Measurements from ENCODE around the gene PIWIL4.
"Not testable (repeated sequence)": the region's sequence is repeated elsewhere in the genome, so short reads cannot be mapped to it uniquely, and the experiment has no call there.

Gene PIWIL4

DNA sequence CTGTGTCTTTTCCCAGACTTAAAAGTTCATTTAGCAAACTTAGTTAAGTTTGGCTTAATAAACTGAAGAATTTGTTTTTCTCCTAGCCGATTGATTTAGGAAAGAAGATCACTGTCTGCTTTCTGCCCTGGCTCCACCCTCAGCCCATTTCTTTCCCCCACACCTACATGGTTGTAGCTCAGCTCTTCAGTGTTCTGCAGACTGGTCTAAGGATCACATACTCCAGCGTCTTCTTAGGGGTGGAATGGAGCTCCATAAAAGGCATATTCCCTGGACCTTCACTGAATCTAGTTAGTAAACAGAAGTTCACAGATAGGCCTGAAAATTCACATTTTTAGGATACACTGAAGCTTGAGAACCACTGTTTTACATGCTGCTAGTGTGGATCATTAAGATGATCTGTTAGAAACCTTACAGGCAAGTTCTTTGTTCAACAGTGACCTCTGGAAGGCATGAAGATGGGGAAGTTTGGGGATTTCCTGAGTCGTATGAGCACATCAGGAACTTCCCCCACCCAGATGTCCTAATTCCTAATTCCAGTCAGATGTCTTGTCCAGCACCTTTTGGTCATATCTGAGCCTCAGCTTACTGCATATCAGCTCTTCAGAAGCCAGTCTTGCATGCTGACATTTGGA is 16.8 kb downstream of the PIWIL4 start:
- no peak for DNase-seq (ENCODE audit: low read depth, low spot score)

- no peak for DNase-seq (ENCODE audit: low read depth, low spot score)
Measured at GRCh38 chr11:94584978-94585377, 17.8 kb downstream of the PIWIL4 start.

- no peak for DNase-seq (ENCODE audit: low read depth, low spot score)
Measured at GRCh38 chr11:94585399-94585798, 18.2 kb downstream of the PIWIL4 start.

- DNase-seq (ENCODE audit: low read depth, low spot score) = no peak
Measured at GRCh38 chr11:94586546-94586945, 19.4 kb downstream of the PIWIL4 start.

GRCh38 chr11:94586978-94587377 is 19.8 kb downstream of the PIWIL4 start:
- no peak for DNase-seq (ENCODE audit: low read depth, low spot score)

DNA sequence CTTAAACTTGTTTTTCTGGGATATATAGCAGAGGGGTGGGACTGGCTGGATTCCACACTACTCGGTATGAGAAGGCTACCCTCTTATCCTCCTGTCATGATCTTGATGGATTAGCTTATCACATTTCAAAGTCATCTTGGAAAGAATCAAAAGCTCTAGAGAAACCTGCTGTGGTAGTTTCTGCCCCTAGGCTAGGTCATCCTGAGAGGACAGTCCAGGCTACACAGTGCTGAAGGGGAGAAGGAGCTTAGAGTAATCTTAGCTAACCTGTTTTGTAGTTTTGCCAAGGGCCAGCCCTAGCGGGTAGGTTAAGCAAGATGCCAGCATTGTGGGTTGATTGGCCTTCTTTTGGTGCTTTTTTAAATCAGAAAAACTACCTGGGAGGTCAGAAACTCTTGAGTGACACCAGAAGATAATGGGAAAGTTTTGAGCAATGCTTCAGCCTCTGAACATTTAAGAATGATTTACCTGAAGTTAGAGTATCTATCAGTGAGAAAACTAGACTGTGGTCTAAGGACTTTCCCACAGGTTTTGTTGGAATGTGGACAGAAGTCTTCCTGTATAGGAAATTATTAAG is 21.3 kb downstream of the PIWIL4 start:
- DNase-seq (ENCODE audit: low read depth, low spot score) = no peak

DNA sequence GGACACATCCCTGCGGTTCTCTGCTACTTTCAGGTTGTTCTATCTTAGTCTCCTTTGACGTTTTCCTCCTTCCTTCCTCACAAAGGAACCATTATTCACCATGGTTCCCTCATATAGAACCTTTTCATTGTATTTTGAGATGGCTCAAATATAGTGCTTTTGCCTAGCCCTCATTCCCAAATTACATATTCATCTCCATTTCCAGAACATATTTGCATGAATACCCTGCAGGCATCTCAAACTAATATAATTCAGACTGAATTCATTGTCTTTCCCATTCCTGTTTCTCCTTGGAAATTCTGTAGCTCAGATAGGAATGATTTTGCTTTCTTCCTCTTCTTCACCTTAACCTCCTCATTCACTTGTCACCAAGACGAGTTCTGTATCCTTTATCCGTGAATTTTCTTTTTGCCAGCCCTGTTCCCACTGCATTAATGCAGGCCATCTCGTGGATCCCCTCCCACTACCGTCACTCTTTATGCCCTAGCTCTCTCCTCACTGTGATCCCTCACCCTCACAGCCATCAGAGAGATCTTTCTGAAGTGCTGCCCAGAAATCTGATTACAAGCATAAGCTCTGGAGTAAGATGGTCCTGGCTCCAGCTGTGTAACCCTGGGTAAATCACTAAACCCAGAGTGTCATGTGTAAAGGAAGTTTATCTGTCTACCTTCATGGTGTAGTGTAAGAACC is 23.3 kb downstream of the PIWIL4 start:
- no peak for DNase-seq (ENCODE audit: low read depth, low spot score)

GRCh38 chr11:94593030-94593429 is 25.9 kb downstream of the PIWIL4 start:
- no peak for DNase-seq (ENCODE audit: low read depth, low spot score)

- DNase-seq (ENCODE audit: low read depth, low spot score) = no peak
Measured at GRCh38 chr11:94595076-94595475, 27.9 kb downstream of the PIWIL4 start.

DNA sequence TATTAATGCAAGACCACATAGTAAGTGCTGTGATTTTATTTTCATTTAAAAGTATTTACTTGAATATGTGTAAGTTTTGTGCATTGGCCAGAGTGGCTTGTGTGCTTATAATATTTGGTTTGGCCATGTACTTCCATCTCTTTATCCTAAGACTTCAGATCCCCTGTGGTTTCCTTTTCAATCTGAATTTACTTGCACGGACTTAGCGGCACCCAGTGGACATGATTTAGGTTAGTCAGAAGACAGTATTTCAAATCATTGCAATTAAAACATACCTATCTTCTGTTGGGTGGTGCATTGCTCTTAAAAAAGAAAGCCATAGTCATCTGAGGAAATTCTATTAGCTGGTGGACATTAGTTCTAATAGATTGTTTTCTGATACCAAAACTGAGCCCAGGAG is 30.7 kb downstream of the PIWIL4 start:
- DNase-seq (ENCODE audit: low read depth, low spot score) = no peak

DNA sequence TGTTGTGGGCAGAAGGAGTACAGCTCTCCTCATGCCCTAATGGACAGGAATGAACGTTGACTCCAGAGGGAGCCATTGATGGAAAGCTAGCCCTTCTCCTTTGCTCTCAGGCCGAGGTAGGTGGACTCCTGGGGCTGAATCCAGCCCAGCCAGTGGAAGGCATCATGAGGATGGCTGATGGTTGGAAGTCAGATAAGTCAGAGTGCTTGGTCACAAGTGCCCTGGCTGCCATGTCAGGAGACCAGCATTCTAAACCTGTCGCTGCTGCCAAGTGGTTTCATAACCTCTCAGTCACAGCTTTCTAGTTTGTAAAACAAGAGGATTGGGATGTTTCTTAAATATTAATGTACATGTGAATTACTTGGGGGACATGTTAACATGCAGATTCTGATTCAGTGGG is 32.3 kb downstream of the PIWIL4 start:
- no peak for DNase-seq (ENCODE audit: low read depth, low spot score)

DNA sequence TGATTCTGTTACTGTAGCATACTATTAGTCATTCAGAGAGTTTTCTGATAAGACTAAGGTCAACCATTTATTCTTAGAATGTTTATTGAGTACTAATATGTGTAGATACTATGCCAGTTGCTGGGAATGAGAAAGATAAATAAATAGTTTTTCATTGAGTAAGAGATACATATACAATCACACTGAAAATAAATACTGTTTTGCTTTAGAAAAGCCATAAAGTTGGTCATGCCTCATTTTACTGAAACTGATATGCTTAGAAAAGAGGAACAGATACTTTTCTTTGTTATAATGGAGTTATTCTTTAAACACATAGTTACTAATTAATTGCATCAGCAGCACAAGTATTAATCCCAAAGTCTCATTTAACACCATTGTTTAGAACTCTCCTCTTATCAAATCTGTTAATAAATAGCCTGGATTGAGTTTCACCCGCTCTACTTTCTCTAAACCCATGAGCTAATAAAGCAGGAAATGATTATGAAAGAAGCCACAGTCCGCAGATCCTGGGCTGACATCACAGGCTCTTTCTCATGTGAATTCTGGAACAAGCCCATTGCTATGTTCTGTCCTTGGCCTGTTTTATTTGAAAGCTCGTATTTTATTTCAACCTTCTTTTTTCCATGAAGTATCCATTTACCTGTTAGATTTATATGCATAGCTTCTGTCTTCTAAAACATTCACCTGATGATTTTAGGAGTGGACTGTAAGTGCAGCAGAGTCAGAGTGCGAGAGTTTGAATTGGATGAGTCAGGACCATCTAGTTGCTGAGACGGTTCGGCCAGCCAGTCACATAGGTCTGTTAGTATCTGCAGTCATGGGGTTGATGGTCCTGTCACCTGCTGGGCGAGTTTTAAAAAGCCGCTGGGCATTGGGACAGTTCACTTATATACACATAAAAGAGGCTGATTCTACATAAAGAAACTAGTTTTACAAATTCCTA is 35.5 kb downstream of the PIWIL4 start:
- DNase-seq (ENCODE audit: low read depth, low spot score) = no peak

DNA sequence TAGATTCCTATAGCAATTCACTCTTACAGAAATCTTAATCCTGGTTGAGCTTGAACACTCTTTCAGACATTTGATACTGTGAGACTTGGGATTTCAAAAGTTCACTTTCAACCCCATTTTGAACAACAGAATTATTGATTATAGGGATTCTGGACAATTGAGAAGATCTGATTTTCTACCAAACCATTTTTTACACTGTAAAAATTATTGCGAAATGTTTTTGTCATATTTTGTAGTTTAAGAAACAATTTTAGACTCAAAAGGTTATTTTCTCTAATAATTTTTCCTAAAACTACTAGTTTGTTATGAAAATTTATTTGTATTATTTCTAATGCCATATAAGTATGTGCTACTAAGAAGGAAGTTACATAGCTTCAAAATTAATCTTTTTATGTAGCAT is 36.4 kb downstream of the PIWIL4 start:
- no peak for DNase-seq (ENCODE audit: low read depth, low spot score)

DNA sequence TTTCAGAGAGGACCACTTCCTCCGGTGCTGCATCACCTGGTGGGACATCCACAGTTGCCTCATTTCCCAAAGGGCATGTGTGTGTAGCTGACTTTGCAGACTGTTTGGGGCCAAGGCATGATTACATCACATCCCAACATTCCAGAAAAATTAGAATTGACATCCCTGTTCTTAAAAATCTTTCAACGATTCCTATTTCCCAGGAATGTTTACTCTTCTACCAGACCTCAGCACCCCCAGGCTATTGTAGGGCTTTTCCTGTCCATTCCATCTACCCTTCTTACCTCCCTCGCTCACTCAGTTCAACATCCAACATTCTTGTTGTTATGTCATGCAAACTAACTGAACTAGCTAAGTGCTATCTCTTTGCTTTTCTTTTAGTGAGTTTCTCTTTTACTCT is 37.3 kb downstream of the PIWIL4 start:
- DNase-seq (ENCODE audit: low read depth, low spot score) = peak; percentile 9

DNA sequence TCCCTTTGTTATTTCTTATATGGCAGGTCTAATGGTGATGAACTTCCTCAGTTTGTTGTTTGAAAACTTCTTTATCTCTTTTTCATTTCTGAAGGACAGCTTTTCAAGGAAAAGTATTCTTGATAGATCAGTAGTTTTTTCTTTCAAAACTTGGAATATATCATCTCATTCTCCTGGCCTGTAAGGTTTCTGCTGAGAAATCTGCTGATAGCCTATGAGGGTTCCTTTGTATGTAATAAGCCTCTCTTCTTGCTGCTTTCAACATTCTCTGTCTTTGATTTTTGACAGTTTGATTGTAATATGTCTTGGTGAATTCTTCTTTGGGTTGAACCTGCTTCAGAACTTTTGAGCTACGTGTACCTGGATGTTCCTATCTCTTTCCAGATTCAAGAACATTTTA is 46.0 kb downstream of the PIWIL4 start:
- no peak for DNase-seq (ENCODE audit: low read depth, low spot score)

DNA sequence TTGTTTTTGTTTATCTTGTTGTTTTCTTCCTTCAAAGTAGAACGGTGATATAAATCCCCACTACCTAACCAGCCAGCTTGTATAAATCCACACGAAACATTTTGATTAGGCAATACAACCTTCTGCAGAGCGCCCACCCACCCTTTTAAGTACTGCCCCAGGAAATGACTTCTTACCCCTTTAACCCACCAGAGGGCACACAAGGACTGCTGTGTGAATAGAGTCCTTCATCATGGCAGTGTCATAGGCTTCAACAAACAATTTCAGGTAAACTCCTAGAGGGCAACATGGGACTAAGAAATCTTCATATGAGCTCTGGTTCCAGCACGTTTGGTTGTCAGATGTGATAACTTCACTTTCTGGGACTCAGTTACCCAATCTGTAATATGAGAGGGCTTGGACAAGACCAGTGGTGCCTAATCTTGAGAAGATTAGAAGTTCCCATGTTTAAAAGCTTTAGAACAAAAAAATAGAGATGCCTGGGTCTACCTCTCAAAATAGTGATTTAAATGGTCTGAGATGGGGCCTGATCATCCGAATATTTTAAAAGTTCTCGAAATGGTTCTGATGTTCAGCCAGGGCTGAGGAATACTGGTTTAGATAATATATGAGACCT is 56.1 kb downstream of the PIWIL4 start:
- DNase-seq (ENCODE audit: low read depth, low spot score) = peak; percentile 82

DNA sequence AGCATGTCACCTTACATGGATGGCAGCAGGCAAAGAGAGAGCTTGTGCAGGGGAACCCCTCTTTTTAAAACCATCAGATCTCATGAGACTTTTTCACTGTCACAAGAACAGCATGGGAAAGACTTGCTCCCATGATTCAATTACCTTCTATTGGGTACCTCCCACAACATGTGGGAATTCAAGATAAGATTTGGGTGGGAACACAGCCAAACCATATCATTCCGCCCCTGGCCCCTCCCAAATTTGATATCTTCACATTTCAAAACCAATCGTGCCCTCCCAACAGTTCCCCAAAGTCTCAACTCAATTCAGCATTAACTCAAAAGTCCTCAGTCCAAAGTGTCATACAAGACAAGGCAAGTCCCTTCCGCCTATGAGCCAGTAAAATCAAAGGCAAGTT is 58.3 kb downstream of the PIWIL4 start:
- not testable (repeated sequence) for DNase-seq (ENCODE audit: low read depth, low spot score)

GRCh38 chr11:94627003-94627560 is 59.9 kb downstream of the PIWIL4 start:
- not testable (repeated sequence) for DNase-seq (ENCODE audit: low read depth, low spot score)

DNA sequence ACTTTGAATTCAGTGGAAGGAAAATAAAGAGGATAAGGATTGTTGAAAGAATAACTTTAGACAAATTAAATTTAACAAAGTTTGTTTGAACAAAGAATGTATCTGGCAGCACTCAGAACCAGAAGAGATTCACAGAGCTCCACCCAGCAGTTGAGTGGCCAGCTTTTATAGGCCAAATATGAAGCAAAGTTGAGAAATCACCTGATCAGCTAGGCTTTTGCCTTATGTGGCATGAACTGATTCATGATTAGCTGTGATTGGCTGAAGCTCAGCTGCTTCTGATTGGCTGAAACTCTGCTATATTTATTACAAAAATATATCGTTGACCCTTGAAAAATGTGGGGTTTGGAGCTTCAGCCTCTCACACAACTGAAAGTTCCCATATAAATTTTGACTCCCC is 62.6 kb downstream of the PIWIL4 start:
- no peak for DNase-seq (ENCODE audit: low read depth, low spot score)

DNA sequence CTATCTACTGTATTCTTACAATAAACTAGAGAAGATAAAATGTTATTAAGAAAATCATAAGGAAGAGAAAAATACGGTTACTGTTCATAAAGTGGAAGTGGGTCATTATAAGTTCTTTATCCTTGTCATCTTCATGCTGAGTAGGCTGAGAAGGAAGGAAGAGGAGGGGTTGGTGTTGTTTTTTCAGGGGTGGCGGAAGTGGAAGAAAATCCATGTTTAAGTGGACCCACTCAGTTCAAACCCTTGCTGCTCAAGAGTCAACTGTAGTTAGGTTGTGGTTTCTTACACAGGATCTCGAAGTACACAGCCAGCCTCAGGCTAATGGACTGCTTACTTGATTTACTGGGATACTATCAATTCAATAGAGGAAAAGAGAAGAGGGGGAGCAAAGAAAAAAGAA is 63.1 kb downstream of the PIWIL4 start:
- no peak for DNase-seq (ENCODE audit: low read depth, low spot score)

DNA sequence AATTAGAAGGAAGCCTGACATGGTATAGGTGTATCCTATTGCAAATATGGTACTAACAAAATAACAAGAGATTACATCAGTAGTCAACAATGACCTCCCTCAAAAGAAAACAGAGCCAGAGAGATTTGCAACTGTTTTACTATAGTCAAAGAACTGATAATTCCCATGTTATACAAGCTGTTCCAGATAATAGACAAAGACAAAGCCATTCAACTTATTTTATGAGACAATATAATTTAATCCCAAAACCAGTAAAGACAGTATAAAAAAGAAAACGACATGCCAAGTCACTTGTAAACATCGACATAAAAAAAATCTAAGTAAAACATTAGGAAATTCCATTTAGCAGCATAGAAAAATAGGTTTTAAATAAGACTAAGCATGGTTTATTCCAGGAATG is 65.2 kb downstream of the PIWIL4 start:
- DNase-seq (ENCODE audit: low read depth, low spot score) = no peak
